Right ventricle myocardium superior (tissue), 1 donor: ENCODE data around the gene CACNA1S. TPM values are rescaled to one million over a fixed set of nuclear protein-coding genes. Genes with fewer than 3 reads are reported as not detected.

Source experiments
- ATAC-seq: fragments of 200-7000 bp; cut with Tn5 transposase; one replicate; pipeline ENCODE4 v1.9.1; 2020; ENCODE audit warnings: mild to moderate bottlenecking; ENCODE audit not compliant: poor library complexity
- DNase-seq: peaks from one replicate; pipeline ENCODE4 v3.0.0-alpha.2; 2020
- intact Hi-C: fragments of 100-400 bp; cut with DNase I; formaldehyde crosslinking; loops from one replicate; pipeline ENCODE4 v1.11.2; 2022
- total RNA-seq: library from RNA; stranded (reverse); fragmentation: NEBNext Ultra II Directional; extraction: Animal tissue kit (Norgen Biotek cat#: 25700); gene quantifications from one replicate; pipeline ENCODE4 v1.2.1, GENCODE V29; 2021
- donor health status: DM: no; HTN: yes; CAD: no; lungs with severe emphysema.

The CACNA1S gene
- total RNA-seq, 1 donor from 2014 or later: not detected

- no peak for DNase-seq
- no peak for ATAC-seq
- intact Hi-C loops: no loop called here
Observed at GRCh38 chr1:201053155-201053860, 58.9 kb downstream of the CACNA1S start.

GRCh38 chr1:201051399-201051798, 60.8 kb downstream of the CACNA1S start:
- no peak for ATAC-seq
- intact Hi-C loops: no loop called here
- DNase-seq: no peak

GRCh38 chr1:201050515-201051277, 61.5 kb downstream of the CACNA1S start:
- DNase-seq (no peak), ATAC-seq (no peak)
- intact Hi-C loops: no loop called here

- intact Hi-C loops: no loop called here
- ATAC-seq: no peak
Observed at GRCh38 chr1:201049248-201049831, 62.9 kb downstream of the CACNA1S start.

GRCh38 chr1:201048521-201048920, 63.7 kb downstream of the CACNA1S start:
- no peak for DNase-seq
- intact Hi-C loops: no loop called here

More at GRCh38 chr1:201049248-201049831, 62.9 kb downstream of the CACNA1S start:
- DNase-seq: no peak

GRCh38 chr1:201044119-201044518, 68.1 kb downstream of the CACNA1S start:
- DNase-seq: peak; percentile 14
- ATAC-seq: no peak
- intact Hi-C loops: loop anchor here (5.0 kb wide), 1 partner anchor 72 kb away; no protein-coding TSS in a partner anchor

More at GRCh38 chr1:201048521-201048920, 63.7 kb downstream of the CACNA1S start:
- no peak for ATAC-seq

GRCh38 chr1:201042779-201043461, 69.3 kb downstream of the CACNA1S start:
- peak; percentile 66 for DNase-seq
- intact Hi-C loops: loop anchor here (5.0 kb wide), 1 partner anchor 71 kb away; no protein-coding TSS in a partner anchor
- ATAC-seq: peak; percentile 91

- DNase-seq (no peak), ATAC-seq (no peak)
- intact Hi-C loops: loop anchor here (5.0 kb wide), 1 partner anchor 69 kb away; no protein-coding TSS in a partner anchor
Observed at GRCh38 chr1:201041011-201041410, 71.2 kb downstream of the CACNA1S start.

- intact Hi-C loops: loop anchor here (5.0 kb wide), 1 partner anchor 68 kb away; no protein-coding TSS in a partner anchor
- DNase-seq: no peak
- ATAC-seq: no peak
Observed at GRCh38 chr1:201039876-201040275, 72.3 kb downstream of the CACNA1S start.

GRCh38 chr1:201039418-201039817, 72.8 kb downstream of the CACNA1S start:
- ATAC-seq: no peak
- intact Hi-C loops: no loop called here
- DNase-seq: no peak

- ATAC-seq: no peak
- no peak for DNase-seq
- intact Hi-C loops: no loop called here
Observed at GRCh38 chr1:201038186-201038876, 73.9 kb downstream of the CACNA1S start.

GRCh38 chr1:201036188-201036842, 75.9 kb downstream of the CACNA1S start:
- DNase-seq: no peak
- ATAC-seq: no peak
- intact Hi-C loops: no loop called here

GRCh38 chr1:201034671-201035070, 77.6 kb downstream of the CACNA1S start:
- DNase-seq: no peak
- ATAC-seq: no peak

GRCh38 chr1:201032408-201032807, 79.8 kb downstream of the CACNA1S start:
- no peak for DNase-seq

More at GRCh38 chr1:201034671-201035070, 77.6 kb downstream of the CACNA1S start:
- intact Hi-C loops: no loop called here

GRCh38 chr1:201028461-201028889, 83.8 kb downstream of the CACNA1S start:
- intact Hi-C loops: no loop called here
- no peak for DNase-seq
- ATAC-seq: peak; percentile 42

More at GRCh38 chr1:201032408-201032807, 79.8 kb downstream of the CACNA1S start:
- no peak for ATAC-seq
- intact Hi-C loops: no loop called here

- DNase-seq (no peak), ATAC-seq (no peak)
- intact Hi-C loops: no loop called here
Observed at GRCh38 chr1:201026836-201027235, 85.4 kb downstream of the CACNA1S start.

GRCh38 chr1:201026234-201026633, 86.0 kb downstream of the CACNA1S start:
- intact Hi-C loops: no loop called here
- no peak for ATAC-seq
- DNase-seq: no peak

- ATAC-seq (no peak), DNase-seq (no peak)
- intact Hi-C loops: no loop called here
Observed at GRCh38 chr1:201025571-201026002, 86.6 kb downstream of the CACNA1S start.
